MG63 (cell line): ENCODE data around the gene ITGA4. TPM values are rescaled to one million over a fixed set of nuclear protein-coding genes. Genes with fewer than 3 reads are reported as not detected.

Source experiments
- DNase-seq: peaks from one replicate; pipeline ENCODE4 v3.0.0-alpha.2; 2020
- H3K27me3 ChIP-seq: fragments of 250-450 bp; sonication (Bioruptor Pico); 2 replicates; pipeline ENCODE4 v1.5.1; 2020; ENCODE audit warnings: mild to moderate bottlenecking, moderate library complexity
- H3K36me3 ChIP-seq: fragments of 250-450 bp; sonication (Bioruptor Pico); 2 replicates; pipeline ENCODE4 v1.5.1; 2020; ENCODE audit warnings: mild to moderate bottlenecking, moderate library complexity
- H3K4me3 ChIP-seq: fragments of 250-450 bp; sonication (Bioruptor Pico); 2 replicates; pipeline ENCODE4 v1.5.1; 2020; ENCODE audit warnings: mild to moderate bottlenecking, moderate library complexity
- H3K9me3 ChIP-seq: fragments of 250-450 bp; sonication (Bioruptor Pico); 2 replicates; pipeline ENCODE4 v1.5.1; 2020; ENCODE audit warnings: mild to moderate bottlenecking, moderate library complexity
- total RNA-seq: library from RNA; depleted of rRNA; stranded (reverse); fragments of >200 nt; shearing (Covaris generic); gene quantifications from 2 replicates; pipeline ENCODE4 v1.2.3, GENCODE V29; 2014; ENCODE audit warnings: low replicate concordance; rRNA removed

ITGA4 gene
- total RNA-seq, 1 experiment from 2014 or later: 18.9 TPM

DNA sequence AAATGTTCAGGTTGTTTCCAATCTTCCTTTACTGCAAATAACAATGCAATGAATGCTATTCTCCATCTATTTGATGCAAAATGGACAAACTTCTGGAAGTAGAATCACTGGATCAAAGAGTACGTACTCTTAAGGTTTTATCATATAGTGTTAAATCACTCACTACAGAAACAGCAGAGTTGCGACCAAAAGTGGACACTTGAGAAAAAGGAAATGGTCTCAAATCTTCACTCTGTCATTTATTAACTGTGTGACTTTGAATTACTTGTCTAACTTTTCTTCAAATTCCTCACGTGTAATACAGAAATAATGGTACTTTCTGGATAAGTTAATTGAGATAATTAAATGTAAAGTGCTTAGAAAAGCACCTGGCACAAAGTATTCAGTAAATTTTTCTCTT is 121.6 kb downstream of the ITGA4 start:
- no peaks in the 10 kb centered on the region for H3K9me3 ChIP-seq
- no peaks in the 10 kb centered on the region for H3K36me3 ChIP-seq
- peaks cover 5% of the 10 kb centered on the region for H3K27me3 ChIP-seq
- H3K4me3 ChIP-seq: no peak overlapping the region
- DNase-seq: no peak

DNA sequence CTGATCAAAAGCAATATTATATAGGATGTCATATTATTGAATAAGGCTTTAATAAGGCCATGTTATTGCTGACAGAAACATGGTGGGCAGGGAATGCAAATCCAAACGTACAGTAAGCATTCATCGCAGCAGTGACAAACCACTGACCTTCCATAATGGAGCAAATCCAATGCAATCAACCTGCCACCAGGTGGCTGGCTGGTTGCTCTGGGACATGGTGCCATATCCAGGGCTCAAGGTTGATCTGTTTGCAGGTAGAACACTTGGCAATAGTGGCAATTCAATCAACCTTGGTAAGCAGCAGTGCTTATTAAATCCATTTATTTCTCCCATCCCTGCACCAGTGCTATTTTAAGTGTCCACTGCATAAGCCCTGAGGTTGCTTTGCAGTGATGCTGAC is 124.3 kb downstream of the ITGA4 start:
- Histone ChIP-seq H3K9me3 (no peaks in the 10 kb centered on the region), H3K36me3 (no peaks in the 10 kb centered on the region), H3K27me3 (peaks cover 8% of the 10 kb centered on the region), H3K4me3 (no peak overlapping the region)
- no peak for DNase-seq

DNA sequence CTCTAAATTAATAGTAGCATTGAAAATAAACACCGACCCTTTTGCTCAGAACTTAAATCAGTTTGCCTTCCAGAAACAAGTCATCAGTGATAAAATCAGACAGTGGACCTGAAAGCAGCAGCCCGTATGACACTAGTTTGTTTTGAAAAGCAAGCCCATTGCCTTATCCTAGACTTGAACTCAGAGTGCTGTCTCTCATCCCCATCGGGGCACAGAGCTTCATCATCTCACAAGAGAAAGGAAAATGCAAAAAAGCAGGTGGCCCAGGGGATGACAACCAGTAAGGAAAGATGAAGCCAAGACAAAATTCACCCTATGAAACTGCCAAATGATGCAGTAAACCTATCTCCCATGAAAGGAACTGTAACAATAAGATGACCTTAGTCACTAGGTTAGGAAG is 128.5 kb downstream of the ITGA4 start:
- Histone ChIP-seq H3K9me3 (no peaks in the 10 kb centered on the region), H3K4me3 (no peak overlapping the region), H3K36me3 (no peaks in the 10 kb centered on the region), H3K27me3 (peaks cover 6% of the 10 kb centered on the region; the same call in 1 of the 2 replicates)
- DNase-seq: no peak

Other genes starting within 250 kb of the ITGA4 start
- gene CERKL, start 199.7 kb downstream of the ITGA4 start, total RNA-seq: not detected in 2 replicates
- gene NEUROD1, start 223.1 kb downstream of the ITGA4 start, total RNA-seq: not detected in 2 replicates